Loucy (cell line): Measurements from ENCODE around the gene BOC.

ENCODE experiments used
- CTCF ChIP-seq: fragments of 200-600 bp; sonication (generic); conservative IDR thresholded peaks from 2 replicates; pipeline ENCODE4 v1.5.1; 2014; ENCODE audit warnings: mild to moderate bottlenecking, antibody characterized with exemption, low read length
- EZH2phosphoT487 ChIP-seq: fragments of 200-600 bp; IDR thresholded peaks from 2 replicates; pipeline ENCODE4 v1.6.1; 2018; ENCODE audit warnings: antibody characterized with exemption, mild to moderate bottlenecking, moderate library complexity, borderline replicate concordance

- TF ChIP-seq CTCF (no peak), EZH2phosphoT487 (no peak)
These were observed 30.8 kb downstream of the BOC start for GRCh38 chr3:113242096-113242581.
